DND-41 (cell line): Measurements from ENCODE around the gene XPNPEP1.

Experiments
- ATAC-seq: fragments of 200-7000 bp; cut with Tn5 transposase; 3 replicates; pipeline ENCODE4 v1.9.1; 2021; ENCODE audit warnings: low read depth; ENCODE audit not compliant: insufficient read depth
- DNase-seq: peaks from one replicate; pipeline ENCODE4 v3.0.0-alpha.2; 2020
- H2AFZ ChIP-seq: 2 replicates; pipeline ENCODE4 v1.6.0; 2012; ENCODE audit warnings: low read depth, low read length
- H3K27ac ChIP-seq: 2 replicates; pipeline ENCODE4 v1.5.1; 2012; ENCODE audit warnings: low read length, inconsistent platforms
- H3K27me3 ChIP-seq: fragments of 200-600 bp; sonication (generic); 2 replicates; pipeline ENCODE4 v1.6.0; 2012; ENCODE audit warnings: low read length, mild to moderate bottlenecking, inconsistent platforms; ENCODE audit not compliant: insufficient read depth, poor library complexity
- H3K36me3 ChIP-seq: 2 replicates; pipeline ENCODE4 v1.5.1; 2012; ENCODE audit warnings: low read length, inconsistent platforms; ENCODE audit not compliant: insufficient read depth
- H3K4me1 ChIP-seq: 2 replicates; pipeline ENCODE4 v1.5.1; 2012; ENCODE audit warnings: mild to moderate bottlenecking, low read length; ENCODE audit not compliant: insufficient read depth
- H3K4me2 ChIP-seq: 2 replicates; pipeline ENCODE4 v1.6.0; 2012; ENCODE audit warnings: mild to moderate bottlenecking, moderate library complexity, low read length, inconsistent platforms; ENCODE audit not compliant: insufficient read depth
- H3K4me3 ChIP-seq, 2 experiments: fragments of 200-600 bp in 1 of 2; shearing (Covaris generic) in 1 of 2; 2 replicates each; pipeline ENCODE4 v1.5.1; 2012 to 2016; ENCODE audit warnings: inconsistent platforms in 2 of 2, low read length in 2 of 2, mild to moderate bottlenecking in 2 of 2, low read depth in 1 of 2, moderate library complexity in 1 of 2
- H3K79me2 ChIP-seq: 2 replicates; pipeline ENCODE4 v1.6.0; 2012; ENCODE audit warnings: low read length, inconsistent platforms; ENCODE audit not compliant: insufficient read depth
- H3K9ac ChIP-seq: 2 replicates; pipeline ENCODE4 v1.6.0; 2012; ENCODE audit warnings: low read depth, mild to moderate bottlenecking, inconsistent platforms, low read length, moderate library complexity
- H3K9me3 ChIP-seq: 2 replicates; pipeline ENCODE4 v1.5.1; 2012; ENCODE audit warnings: low read length, moderate library complexity, mild to moderate bottlenecking, inconsistent platforms; ENCODE audit not compliant: insufficient read depth, severe bottlenecking
- H4K20me1 ChIP-seq: 2 replicates; pipeline ENCODE4 v1.6.0; 2012; ENCODE audit warnings: low read length; ENCODE audit not compliant: insufficient read depth
- CTCF ChIP-seq: IDR thresholded peaks from 2 replicates; pipeline ENCODE4 v1.5.1; 2012; ENCODE audit warnings: borderline replicate concordance, low read length, moderate library complexity, mild to moderate bottlenecking; ENCODE audit not compliant: poor library complexity, severe bottlenecking; ENCODE audit errors: extremely low read depth
- EZH2 ChIP-seq: IDR thresholded peaks from 3 replicates; pipeline ENCODE4 v1.6.1; 2012; ENCODE audit warnings: borderline replicate concordance, low read depth, mild to moderate bottlenecking, moderate library complexity, low read length, inconsistent platforms; ENCODE audit not compliant: severe bottlenecking

The XPNPEP1 gene

DNA sequence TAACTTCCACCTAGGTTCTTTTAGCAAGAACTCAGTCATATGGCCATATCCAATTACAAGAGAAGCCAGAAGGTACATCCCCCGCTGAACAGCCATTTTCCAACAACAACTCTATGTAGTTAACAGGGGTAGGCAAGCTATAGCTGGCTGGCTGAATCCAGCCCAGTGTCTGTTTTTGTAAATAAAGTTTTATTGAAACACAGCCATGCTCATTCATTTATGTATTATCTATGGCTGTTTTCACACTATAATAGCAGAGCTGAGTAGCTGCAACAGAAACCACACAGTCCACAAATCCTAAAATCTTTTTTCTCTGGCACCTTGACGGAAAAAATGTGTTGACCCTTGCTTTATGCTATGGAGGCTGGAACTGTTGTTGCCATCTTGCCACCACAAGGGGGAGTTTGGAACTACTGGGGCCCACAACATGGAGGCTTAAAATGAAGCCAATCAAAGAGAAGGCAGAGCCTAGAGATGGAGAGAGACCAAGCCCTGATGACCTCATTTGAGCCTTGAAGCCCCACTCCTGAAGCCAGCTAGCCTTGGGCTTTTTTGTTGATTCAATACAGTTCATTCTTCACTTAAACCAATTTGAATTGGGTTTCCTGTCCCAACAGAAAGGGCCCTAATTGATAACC lies 33.3 kb upstream of the XPNPEP1 start:
- peak; percentile 76 for ATAC-seq

GRCh38 chr10:109953766-109954165 lies 30.5 kb upstream of the XPNPEP1 start:
- Histone ChIP-seq H3K9ac (no peak overlapping the region), H3K4me3 (no peak overlapping the region), H4K20me1 (no peaks in the 10 kb centered on the region), H3K79me2 (no peaks in the 10 kb centered on the region), H3K36me3 (no peaks in the 10 kb centered on the region), H3K27me3 (peaks cover 6% of the 10 kb centered on the region), H3K27ac (no peak overlapping the region), H3K4me2 (no peak overlapping the region), H3K4me1 (no peaks in the 10 kb centered on the region), H2AFZ (no peak overlapping the region), H3K9me3 (no peaks in the 10 kb centered on the region)
- no peak for TF ChIP-seq EZH2
- no peak for TF ChIP-seq CTCF
- DNase-seq: no peak
- ATAC-seq: no peak

More for the DNA sequence above, 33.3 kb upstream of the XPNPEP1 start:
- TF ChIP-seq CTCF (peak; percentile 65), EZH2 (no peak)
- peak; percentile 25 for DNase-seq
- no peaks in the 10 kb centered on the region for H3K4me1 ChIP-seq
- H3K27me3 ChIP-seq: peaks cover 6% of the 10 kb centered on the region
- no peaks in the 10 kb centered on the region for H4K20me1 ChIP-seq
- H3K9ac ChIP-seq: no peak overlapping the region
- no peak overlapping the region for H3K4me3 ChIP-seq
- no peak overlapping the region for H3K27ac ChIP-seq
- no peaks in the 10 kb centered on the region for H3K79me2 ChIP-seq
- no peak overlapping the region for H3K4me2 ChIP-seq
- H3K36me3 ChIP-seq: no peaks in the 10 kb centered on the region
- H2AFZ ChIP-seq: 0 out of 2 replicates have a peak overlapping the region, but pooled peaks have one; percentile 34
- H3K9me3 ChIP-seq: no peaks in the 10 kb centered on the region

- no peak for DNase-seq
- Histone ChIP-seq H3K9me3 (no peaks in the 10 kb centered on the region), H3K27ac (no peak overlapping the region), H2AFZ (no peak overlapping the region), H4K20me1 (no peaks in the 10 kb centered on the region), H3K4me2 (no peak overlapping the region), H3K36me3 (no peaks in the 10 kb centered on the region), H3K79me2 (no peaks in the 10 kb centered on the region), H3K4me3 (no peak overlapping the region), H3K4me1 (no peaks in the 10 kb centered on the region), H3K9ac (no peak overlapping the region), H3K27me3 (peaks cover 6% of the 10 kb centered on the region)
- no peak for ATAC-seq
- TF ChIP-seq CTCF: no peak
- TF ChIP-seq EZH2: no peak
Observed at GRCh38 chr10:109952526-109952925, 29.2 kb upstream of the XPNPEP1 start.
